Pancreas (tissue), 10 donors: Measurements from ENCODE around the gene TERT. TPM values are rescaled to one million over a fixed set of nuclear protein-coding genes. Genes with fewer than 3 reads are reported as not detected.
A peak's percentile ranks its signal among the peaks of the same experiment; 100 is the strongest.

ENCODE experiments used
- ATAC-seq, 4 donors: fragments of 200-7000 bp; cut with Tn5 transposase; one replicate each; pipeline versions ENCODE4 v1.8.0 to v1.9.1; 2020; ENCODE audit warnings: mild to moderate bottlenecking in 4 of 4, moderate library complexity in 4 of 4
- DNase-seq, 6 donors: peaks; one replicate each; pipeline ENCODE4 v3.0.0-alpha.2; 2020
- FAIRE-seq: peaks from 2 replicates; lab custom pipeline; 2012; peaks lifted over from hg19 to GRCh38; lab: Jason Lieb, UNC
- H3K27ac ChIP-seq, 4 donors: fragments of 200-600 bp; sonication (generic); 1 replicate in 3 of 4; 2 replicates in 1 of 4; pipeline versions ENCODE4 v1.5.0 to v1.8.0; 2020
- H3K27me3 ChIP-seq, 4 donors: fragments of 200-600 bp; one replicate each; pipeline ENCODE4 v1.8.0; 2021
- H3K36me3 ChIP-seq, 3 donors: fragments of 200-600 bp; sonication (generic) in 1 of 3; one replicate each; pipeline versions ENCODE4 v1.5.0 to v1.8.0; 2020 to 2021
- H3K4me1 ChIP-seq, 3 donors: fragments of 200-600 bp; one replicate each; pipeline ENCODE4 v1.8.0; 2021
- H3K4me3 ChIP-seq, 4 donors: fragments of 200-600 bp; sonication (generic) in 2 of 4; one replicate each; pipeline versions ENCODE4 v1.5.0 to v1.8.0; 2020 to 2021
- H3K9me3 ChIP-seq, 4 donors: fragments of 200-600 bp; one replicate each; pipeline ENCODE4 v1.8.0; 2021
- CTCF ChIP-seq, 4 donors: fragments of 200-600 bp; sonication (generic) in 3 of 4; IDR thresholded peaks; one replicate each; pipeline versions ENCODE4 v1.5.0 to v1.8.0; 2021; ENCODE audit warnings: antibody characterized with exemption in 4 of 4
- WGBS, 2 donors: extraction: QIAGEN DNeasy Blood & Tissue Kit; methylation state at CpG; one replicate each; pipeline ENCODE4 v1.1.7; 2013; 5-methylcytosine and 5-hydroxymethylcytosine counted together
- intact Hi-C, 3 donors: fragments of 100-400 bp; cut with DNase I; formaldehyde crosslinking; loops; one replicate each; pipeline versions ENCODE4 v1.11.1 to v1.14.2; 2022
- polyA plus RNA-seq, 2 donors: library from polyadenylated mRNA; stranded (reverse); fragments of 200-250 nt; gene quantifications; one replicate each; pipeline ENCODE4 v1.2.3, GENCODE V29; 2013
- total RNA-seq, 6 donors: library from RNA; stranded (reverse); fragmentation: NEBNext Ultra II Directional in 4 of 6; extraction: Animal tissue kit (Norgen Biotek cat#: 25700) in 4 of 6; gene quantifications; one replicate each; pipeline versions ENCODE4 v1.2.1 to v1.2.4, GENCODE V29; 2021 to 2023
- donor health status: healthy with polysubstance abuse.
- donor health status: DM: no; HTN: no; CAD: no; lungs with moderate emphysema.
- donor health status: DM: no; HTN: no; CAD: no.
- donor health status: control.
- donor health status: control.
- donor health status: Bipolar disorder and iron deficiency.
- donor health status: DM: yes; HTN: yes; CAD: no.
- donor health status: DM: no; HTN: no; CAD: no.
- donor health status: DM: no; HTN: no; CAD: no.
- donor health status: DM: yes; HTN: yes; CAD: no.

Gene TERT
- total and polyA plus RNA-seq, 8 donors = 0.06 to 0.28 (median 0.25) TPM; not detected in 5

GRCh38 chr5:1322955-1323802 lies 28.3 kb upstream of the TERT start:
- intact Hi-C loops = no loop called here
- H3K36me3 ChIP-seq = peaks cover 0 to 62% (median 27%) of the 10 kb centered on the region in 3 donors
- no peaks in the 10 kb centered on the region for H3K4me1 ChIP-seq
- ATAC-seq (no peak), DNase-seq (peak in 5 of 6 donors; percentile 7 to 72 (median 29)), FAIRE-seq (no peak)
- H3K27me3 ChIP-seq = no peaks in the 10 kb centered on the region
- H3K9me3 ChIP-seq = no peaks in the 10 kb centered on the region
- no peak for TF ChIP-seq CTCF (IDR thresholded peaks at IDR 0.05)
- H3K27ac ChIP-seq = no peak overlapping the region
- 89 to 91% methylated on average over 22 to 24 of the region's 24 CpGs for WGBS, 2 donors
- no peak overlapping the region for H3K4me3 ChIP-seq

GRCh38 chr5:1322036-1322900 lies 27.4 kb upstream of the TERT start:
- Histone ChIP-seq H3K27ac (no peak overlapping the region), H3K27me3 (no peaks in the 10 kb centered on the region), H3K36me3 (peaks cover 0 to 65% (median 27%) of the 10 kb centered on the region in 3 donors), H3K4me1 (no peaks in the 10 kb centered on the region), H3K4me3 (no peak overlapping the region), H3K9me3 (no peaks in the 10 kb centered on the region)
- ATAC-seq = no peak
- TF ChIP-seq CTCF (IDR thresholded peaks at IDR 0.05) = no peak
- WGBS, 2 donors = 94% methylated on average over 22 of the region's 22 CpGs
- DNase-seq = peak in 3 of 6 donors; percentile 7 to 55 (median 9)
- intact Hi-C loops = no loop called here
- FAIRE-seq = no peak

- H3K9me3 ChIP-seq = no peaks in the 10 kb centered on the region
- FAIRE-seq = no peak
- no peak overlapping the region for H3K27ac ChIP-seq
- 93 to 94% methylated on average over 16 of the region's 16 CpGs for WGBS, 2 donors
- intact Hi-C loops = no loop called here
- TF ChIP-seq CTCF (IDR thresholded peaks at IDR 0.05) = no peak
- H3K36me3 ChIP-seq = peaks cover 0 to 65% (median 27%) of the 10 kb centered on the region in 3 donors
- ATAC-seq = no peak
- H3K27me3 ChIP-seq = no peaks in the 10 kb centered on the region
- H3K4me1 ChIP-seq = peaks cover under 1 to 2% (median 2%) of the 10 kb centered on the region in 3 donors
- peak in 3 of 6 donors; percentile 6 to 35 (median 8) for DNase-seq
- H3K4me3 ChIP-seq = no peak overlapping the region
These were observed 26.7 kb upstream of the TERT start for GRCh38 chr5:1321576-1321975.

- DNase-seq (peak in 2 of 6 donors; percentile 8 to 13), ATAC-seq (no peak), FAIRE-seq (no peak)
- intact Hi-C loops = no loop called here
- WGBS, 2 donors = 89 to 91% methylated on average over 36 of the region's 36 CpGs
- no peak for TF ChIP-seq CTCF (IDR thresholded peaks at IDR 0.05)
- Histone ChIP-seq H3K9me3 (no peaks in the 10 kb centered on the region), H3K27me3 (no peaks in the 10 kb centered on the region), H3K4me1 (peaks cover 7 to 8% (median 8%) of the 10 kb centered on the region in 3 donors), H3K27ac (no peak overlapping the region), H3K4me3 (no peak overlapping the region), H3K36me3 (peaks cover 0 to 63% (median 27%) of the 10 kb centered on the region in 3 donors)
These were observed 25.8 kb upstream of the TERT start for GRCh38 chr5:1320436-1321344.
